Spleen (tissue), 7 donors: Measurements from ENCODE around the gene INTS13.

Source experiments
- POLR2A ChIP-seq, 3 donors: fragments of 450-650 bp; IDR thresholded peaks; one replicate each; pipeline ENCODE4 v1.5.1; 2017; ENCODE audit warnings: antibody characterized with exemption in 3 of 3, mild to moderate bottlenecking in 1 of 3
- POLR2AphosphoS5 ChIP-seq, 3 donors: sonication (generic); formaldehyde crosslinking; IDR thresholded peaks; one replicate each; pipeline ENCODE4 v1.5.1; 2017; ENCODE audit warnings: antibody characterized with exemption in 3 of 3
- TF ChIP-seq, protein P1 (sequence below), 11 experiments: fragments of 200-600 bp in 7 of 11; fragments of 450-650 bp in 4 of 11; sonication (generic) in 4 of 11; IDR thresholded peaks in 8 of 11; conservative IDR thresholded peaks in 3 of 11; 1 replicate in 7 of 11; 2 replicates in 4 of 11; pipeline versions ENCODE4 v1.4.0 to v1.8.0; 2016 to 2021; ENCODE audit warnings: antibody characterized with exemption in 11 of 11, inconsistent platforms in 4 of 11, mild to moderate bottlenecking in 1 of 11
- donor health status: DM: no; HTN: no; CAD: no; lungs with moderate emphysema.
- donor health status: DM: no; HTN: no; CAD: no.
- donor health status: DM: no; HTN: no; CAD: no.

DNA sequence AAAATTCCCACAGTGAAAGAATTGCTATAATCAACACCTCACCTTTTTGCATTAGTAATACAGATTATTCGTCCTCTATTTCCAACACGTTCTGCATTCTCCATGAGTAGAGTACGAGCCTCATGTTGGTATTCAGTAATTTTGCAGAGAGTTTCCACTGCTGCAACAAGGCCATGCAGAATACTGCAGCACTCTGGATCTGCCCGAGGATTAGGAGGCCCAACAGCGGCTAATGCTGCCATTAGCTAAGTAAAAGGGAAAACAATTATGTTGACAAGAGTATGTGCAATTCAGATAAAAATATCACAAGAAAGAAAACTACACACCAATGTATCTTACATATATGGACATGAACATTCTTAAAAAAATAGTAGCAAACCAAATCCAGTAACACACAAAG, 9.1 kb downstream of the INTS13 start:
- TF ChIP-seq POLR2AphosphoS5 (IDR thresholded peaks at IDR 0.05): no peak
- TF ChIP-seq, protein P1, sequence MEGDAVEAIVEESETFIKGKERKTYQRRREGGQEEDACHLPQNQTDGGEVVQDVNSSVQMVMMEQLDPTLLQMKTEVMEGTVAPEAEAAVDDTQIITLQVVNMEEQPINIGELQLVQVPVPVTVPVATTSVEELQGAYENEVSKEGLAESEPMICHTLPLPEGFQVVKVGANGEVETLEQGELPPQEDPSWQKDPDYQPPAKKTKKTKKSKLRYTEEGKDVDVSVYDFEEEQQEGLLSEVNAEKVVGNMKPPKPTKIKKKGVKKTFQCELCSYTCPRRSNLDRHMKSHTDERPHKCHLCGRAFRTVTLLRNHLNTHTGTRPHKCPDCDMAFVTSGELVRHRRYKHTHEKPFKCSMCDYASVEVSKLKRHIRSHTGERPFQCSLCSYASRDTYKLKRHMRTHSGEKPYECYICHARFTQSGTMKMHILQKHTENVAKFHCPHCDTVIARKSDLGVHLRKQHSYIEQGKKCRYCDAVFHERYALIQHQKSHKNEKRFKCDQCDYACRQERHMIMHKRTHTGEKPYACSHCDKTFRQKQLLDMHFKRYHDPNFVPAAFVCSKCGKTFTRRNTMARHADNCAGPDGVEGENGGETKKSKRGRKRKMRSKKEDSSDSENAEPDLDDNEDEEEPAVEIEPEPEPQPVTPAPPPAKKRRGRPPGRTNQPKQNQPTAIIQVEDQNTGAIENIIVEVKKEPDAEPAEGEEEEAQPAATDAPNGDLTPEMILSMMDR (IDR thresholded peaks at IDR 0.05 in 8 of 11, conservative IDR thresholded peaks at IDR 0.05 in 3 of 11): no peak
- no peak for TF ChIP-seq POLR2A (IDR thresholded peaks at IDR 0.05)
